ENCODE measurements around the gene PRAMEF26. TPM values are rescaled to one million over a fixed set of nuclear protein-coding genes. Genes with fewer than 3 reads are reported as not detected.

The PRAMEF26 gene
- not detected in 2 replicates for total RNA-seq

GRCh38 chr1:13155909-13156308 lies at the start of gene PRAMEF26:
Gene PRAMEF26, minus strand, starts transcription at chr1:13156009. Its CDS starts 2,914 bp downstream, at chr1:13153095.

GRCh38 chr1:13201309-13201708 lies 45.5 kb upstream of the PRAMEF26 start, which contains the start of gene PRAMEF13:
Gene PRAMEF13, minus strand, starts transcription at chr1:13201409. Its CDS starts 1,820 bp downstream, at chr1:13199589.

GRCh38 chr1:13171548-13171947 lies 15.7 kb upstream of the PRAMEF26 start, which contains the start of gene PRAMEF9:
Gene PRAMEF9, plus strand, starts transcription at chr1:13171848. Its CDS starts 3,433 bp downstream, at chr1:13175281.

GRCh38 chr1:13165531-13165930 lies 9.7 kb upstream of the PRAMEF26 start, which contains the start of gene HNRNPCL4:
Gene HNRNPCL4, minus strand, starts transcription at chr1:13165631. Its CDS starts 164 bp downstream, at chr1:13165467.

GRCh38 chr1:13116754-13117153 lies 39.1 kb downstream of the PRAMEF26 start, which contains the start of gene HNRNPCL2:
Gene HNRNPCL2, minus strand, starts transcription at chr1:13116854. Its CDS starts 454 bp downstream, at chr1:13116400.

Other genes with a start within 250 kb of the PRAMEF26 start
- gene PRAMEF7, start 239.4 kb downstream of the PRAMEF26 start, total RNA-seq, result not detected in 2 replicates
- gene PRAMEF6, start 208.4 kb downstream of the PRAMEF26 start, total RNA-seq, result not detected in 2 replicates
- gene PRAMEF27, start 99.4 kb downstream of the PRAMEF26 start, total RNA-seq, result not detected in 2 replicates
- not detected in 2 replicates for gene HNRNPCL3, start 95.2 kb downstream of the PRAMEF26 start, total RNA-seq
- gene PRAMEF25, start 85.2 kb downstream of the PRAMEF26 start, total RNA-seq, result not detected in 2 replicates
- gene HNRNPCL2, start 39.2 kb downstream of the PRAMEF26 start, total RNA-seq, result not detected in 2 replicates
- not detected in 2 replicates for gene HNRNPCL4, start 9.6 kb upstream of the PRAMEF26 start, total RNA-seq
- not detected in 2 replicates for gene PRAMEF9, start 15.8 kb upstream of the PRAMEF26 start, total RNA-seq
- not detected in 2 replicates for gene PRAMEF13, start 45.4 kb upstream of the PRAMEF26 start, total RNA-seq
- gene PRAMEF18, start 70.1 kb upstream of the PRAMEF26 start, total RNA-seq, result not detected in 2 replicates
- gene PRAMEF5, start 98.2 kb upstream of the PRAMEF26 start, total RNA-seq, result not detected in 2 replicates
- gene PRAMEF8, start 129.1 kb upstream of the PRAMEF26 start, total RNA-seq, result not detected in 2 replicates
- not detected in 2 replicates for gene PRAMEF33, start 147.5 kb upstream of the PRAMEF26 start, total RNA-seq
- not detected in 2 replicates for gene PRAMEF15, start 159.6 kb upstream of the PRAMEF26 start, total RNA-seq
- gene PRAMEF14, start 191.1 kb upstream of the PRAMEF26 start, total RNA-seq, result not detected in 2 replicates
- not detected in 2 replicates for gene PRAMEF19, start 215.9 kb upstream of the PRAMEF26 start, total RNA-seq
- not detected in 2 replicates for gene PRAMEF17, start 233.6 kb upstream of the PRAMEF26 start, total RNA-seq